Brain microvascular endothelial cell (primary cell): ENCODE results near the gene MTCL1.

Experiments used
- DNase-seq: peaks from one replicate; pipeline ENCODE4 v3.0.0-alpha.2; 2020
- H3K27ac ChIP-seq: fragments of 250-450 bp; sonication (Bioruptor Pico); 2 replicates; pipeline ENCODE4 v1.5.1; 2020; ENCODE audit warnings: mild to moderate bottlenecking, moderate library complexity
- H3K27me3 ChIP-seq: fragments of 250-450 bp; sonication (Bioruptor Pico); replicated peaks from 2 replicates; pipeline ENCODE4 v1.5.1; 2020; ENCODE audit warnings: mild to moderate bottlenecking
- H3K36me3 ChIP-seq: fragments of 250-450 bp; sonication (Bioruptor Pico); replicated peaks from 2 replicates; pipeline ENCODE4 v1.5.1; 2020; ENCODE audit warnings: mild to moderate bottlenecking
- H3K4me3 ChIP-seq: 2 replicates; pipeline ENCODE4 v1.5.1; 2011; ENCODE audit warnings: low read depth, mild to moderate bottlenecking, control low read depth, low read length, moderate library complexity
- CTCF ChIP-seq: IDR thresholded peaks from 2 replicates; pipeline ENCODE4 v1.5.1; 2011; ENCODE audit warnings: low read depth, mild to moderate bottlenecking, moderate library complexity, low read length, control low read depth, inconsistent platforms; ENCODE audit errors: missing control alignments
- in situ Hi-C: cut with HindIII; loops from 2 replicates; pipeline ENCODE4 v1.10.0; 2017; ENCODE audit warnings: low sequenced_read_pairs, low pct_ligation_motif_present

Gene MTCL1

GRCh38 chr18:8705961-8706790 is 820 bp downstream of the MTCL1 start:
- DNase-seq: no peak
- Histone ChIP-seq H3K27me3 (no peaks in the 10 kb centered on the region), H3K27ac (peak overlapping the region; percentile 32), H3K36me3 (no peaks in the 10 kb centered on the region), H3K4me3 (peak overlapping the region; percentile 73)
- no peak for TF ChIP-seq CTCF
- in situ Hi-C loops: no loop called here

- in situ Hi-C loops: no loop called here
- Histone ChIP-seq H3K36me3 (no peaks in the 10 kb centered on the region), H3K27me3 (no peaks in the 10 kb centered on the region), H3K27ac (peak overlapping the region; percentile 32), H3K4me3 (peak overlapping the region; percentile 73)
- DNase-seq: peak; percentile 70
- peak; percentile 51 for TF ChIP-seq CTCF
Observed at GRCh38 chr18:8706791-8707555, 1.6 kb downstream of the MTCL1 start.

GRCh38 chr18:8707556-8708300 is 2.4 kb downstream of the MTCL1 start:
- peak overlapping the region; percentile 73 for H3K4me3 ChIP-seq
- DNase-seq: peak; percentile 44
- no peaks in the 10 kb centered on the region for H3K27me3 ChIP-seq
- in situ Hi-C loops: no loop called here
- TF ChIP-seq CTCF: no peak
- peak overlapping the region; percentile 32 for H3K27ac ChIP-seq
- H3K36me3 ChIP-seq: no peaks in the 10 kb centered on the region

GRCh38 chr18:8708670-8709069 is 3.3 kb downstream of the MTCL1 start:
- DNase-seq: no peak
- Histone ChIP-seq H3K27me3 (no peaks in the 10 kb centered on the region), H3K4me3 (no peak overlapping the region), H3K27ac (no peak overlapping the region), H3K36me3 (no peaks in the 10 kb centered on the region)
- no peak for TF ChIP-seq CTCF
- in situ Hi-C loops: no loop called here

GRCh38 chr18:8709248-8710059 is 4.1 kb downstream of the MTCL1 start:
- peak overlapping the region; percentile 63 for H3K27ac ChIP-seq
- no peaks in the 10 kb centered on the region for H3K27me3 ChIP-seq
- peak; percentile 56 for DNase-seq
- TF ChIP-seq CTCF: no peak
- in situ Hi-C loops: no loop called here
- no peak overlapping the region for H3K4me3 ChIP-seq
- peaks cover 2% of the 10 kb centered on the region for H3K36me3 ChIP-seq
